Karpas-422 (cell line): ENCODE results near the gene CITED1. TPM values are rescaled to one million over a fixed set of nuclear protein-coding genes. Genes with fewer than 3 reads are reported as not detected.

Experiments used
- DNase-seq: peaks from one replicate; pipeline ENCODE4 v3.0.0-alpha.2; 2015
- H2AFZ ChIP-seq: fragments of 200-600 bp; sonication (generic); 2 replicates; pipeline ENCODE4 v1.6.1; 2014; ENCODE audit warnings: antibody characterized with exemption, low read length, mixed read lengths
- H3K27ac ChIP-seq: fragments of 200-600 bp; sonication (generic); 2 replicates; pipeline ENCODE4 v1.5.1; 2014; ENCODE audit warnings: mild to moderate bottlenecking, low read length, moderate library complexity
- H3K27me3 ChIP-seq: fragments of 200-600 bp; sonication (generic); 2 replicates; pipeline ENCODE4 v1.6.1; 2014; ENCODE audit warnings: low read length, mixed read lengths
- H3K36me3 ChIP-seq: fragments of 200-600 bp; sonication (generic); 2 replicates; pipeline ENCODE4 v1.6.1; 2014; ENCODE audit warnings: low read length, mixed read lengths; ENCODE audit not compliant: insufficient read depth
- H3K4me1 ChIP-seq: fragments of 200-600 bp; sonication (generic); 2 replicates; pipeline ENCODE4 v1.6.1; 2014; ENCODE audit warnings: mild to moderate bottlenecking, low read length, mixed read lengths
- H3K4me2 ChIP-seq: fragments of 200-600 bp; sonication (generic); 2 replicates; pipeline ENCODE4 v1.6.1; 2014; ENCODE audit warnings: low read length, low read depth, mild to moderate bottlenecking; ENCODE audit not compliant: poor library complexity, severe bottlenecking
- H3K4me3 ChIP-seq: fragments of 200-600 bp; sonication (generic); 2 replicates; pipeline ENCODE4 v1.5.1; 2014; ENCODE audit warnings: mild to moderate bottlenecking, antibody characterized with exemption, low read length, mixed read lengths
- H3K79me2 ChIP-seq: fragments of 200-600 bp; sonication (generic); 2 replicates; pipeline ENCODE4 v1.6.1; 2014; ENCODE audit warnings: mild to moderate bottlenecking, low read length, mixed read lengths
- H3K9ac ChIP-seq: fragments of 200-600 bp; sonication (generic); 2 replicates; pipeline ENCODE4 v1.6.0; 2014; ENCODE audit warnings: low read length
- H3K9me2 ChIP-seq: fragments of 200-600 bp; sonication (generic), shearing (Covaris generic); replicated peaks from 2 replicates; pipeline ENCODE4 v1.6.0; 2014; ENCODE audit warnings: mild to moderate bottlenecking, low read length, moderate library complexity; ENCODE audit not compliant: insufficient read depth
- H3K9me3 ChIP-seq: fragments of 300-700, 200-600 bp; sonication (generic); 2 replicates; pipeline ENCODE4 v1.6.1; 2014; ENCODE audit warnings: low read length, mixed read lengths
- H4K20me1 ChIP-seq: fragments of 200-600 bp; sonication (generic); 2 replicates; pipeline ENCODE4 v1.6.1; 2014; ENCODE audit warnings: mild to moderate bottlenecking, antibody characterized with exemption, low read length, low read depth; ENCODE audit not compliant: insufficient read depth
- total RNA-seq: library from RNA; depleted of rRNA; stranded (reverse); fragments of >200 nt; shearing (Covaris generic); gene quantifications from 2 replicates; pipeline ENCODE4 v1.2.3, GENCODE V29; 2014; ENCODE audit warnings: low replicate concordance; rRNA removed

CITED1 gene, protein sequence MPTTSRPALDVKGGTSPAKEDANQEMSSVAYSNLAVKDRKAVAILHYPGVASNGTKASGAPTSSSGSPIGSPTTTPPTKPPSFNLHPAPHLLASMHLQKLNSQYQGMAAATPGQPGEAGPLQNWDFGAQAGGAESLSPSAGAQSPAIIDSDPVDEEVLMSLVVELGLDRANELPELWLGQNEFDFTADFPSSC
- 0.26 TPM in 1 of 2 replicates, not detected in the other for total RNA-seq

DNA sequence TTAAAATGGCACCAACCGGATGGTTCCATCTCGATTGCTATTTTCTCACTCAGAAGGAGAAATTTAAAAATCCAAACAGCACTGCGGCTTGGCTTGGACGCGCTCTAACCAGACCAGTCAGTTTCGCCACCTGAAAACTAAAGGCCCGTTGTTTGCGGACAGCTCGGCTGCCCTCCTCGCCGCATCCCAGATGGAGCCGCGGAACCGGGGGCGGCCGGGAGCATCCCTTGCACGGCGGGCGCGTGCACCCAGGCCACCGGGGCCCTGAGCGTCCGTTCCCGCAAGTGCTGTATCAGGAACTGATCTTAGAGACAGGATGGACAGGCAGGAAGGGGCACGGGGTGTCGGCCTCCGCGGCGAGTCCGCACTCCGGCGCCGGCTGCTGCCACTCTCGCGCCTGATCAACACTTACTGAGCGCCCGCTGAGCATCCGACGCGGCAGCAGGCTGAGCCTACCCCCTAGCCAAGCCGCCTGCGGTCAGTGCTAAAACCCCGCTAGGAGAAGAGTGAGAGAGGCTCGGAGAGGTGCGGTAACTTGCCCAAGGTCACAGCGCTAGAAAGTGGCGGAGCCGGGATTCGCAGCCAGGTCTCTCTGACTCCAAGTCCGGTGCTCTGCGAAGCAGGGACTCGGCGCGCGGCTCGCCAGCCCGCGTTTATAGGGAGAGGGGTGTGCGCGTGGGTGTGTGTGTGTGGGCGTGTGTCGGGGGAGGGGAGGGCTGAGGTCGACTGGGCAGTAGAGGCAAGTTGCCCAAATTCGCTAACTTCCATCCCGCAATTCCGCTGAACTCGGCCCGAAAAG lies at the start of gene CITED1:
TSS of gene CITED1 (minus strand) at position 629 of the 799 bp plus-strand sequence. CDS start 3,045 bp downstream, outside the sequence.
- H3K36me3 ChIP-seq: no peaks in the 10 kb centered on the region
- no peak within 1 kb of the TSS for H3K9ac ChIP-seq
- no peaks in the 10 kb centered on the region for H3K4me1 ChIP-seq
- H3K4me2 ChIP-seq: no peak within 1 kb of the TSS
- no peaks in the 10 kb centered on the region for H3K27me3 ChIP-seq
- H3K9me3 ChIP-seq: no peaks in the 10 kb centered on the region
- no peaks in the 10 kb centered on the region for H3K79me2 ChIP-seq
- no peak within 1 kb of the TSS for H2AFZ ChIP-seq
- H3K27ac ChIP-seq: no peak within 1 kb of the TSS
- no peak within 1 kb of the TSS for H3K4me3 ChIP-seq
- DNase-seq: no peak
- H3K9me2 ChIP-seq: no peaks in the 10 kb centered on the region
- no peaks in the 10 kb centered on the region for H4K20me1 ChIP-seq

DNA sequence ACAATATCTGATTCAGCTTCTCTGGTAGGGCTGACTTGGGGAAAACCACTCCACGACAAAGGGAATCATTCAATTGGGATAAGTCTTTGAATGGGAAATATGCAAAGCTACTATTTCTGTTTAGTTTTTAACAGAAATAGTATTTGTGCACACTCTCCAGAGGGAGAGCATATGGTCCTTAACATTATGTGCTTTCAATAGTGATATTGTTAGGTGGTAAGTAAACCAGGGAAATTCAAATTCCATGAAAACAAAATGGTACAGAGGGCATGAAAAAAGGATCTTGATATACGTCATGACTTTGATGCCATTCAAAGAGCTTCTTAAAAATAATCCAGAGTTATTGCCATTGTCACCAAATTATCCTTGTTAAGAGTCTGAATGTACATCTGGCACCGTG lies 47.1 kb upstream of the CITED1 start:
- Histone ChIP-seq H3K9me2 (no peaks in the 10 kb centered on the region), H3K27me3 (no peaks in the 10 kb centered on the region), H3K36me3 (no peaks in the 10 kb centered on the region), H3K4me2 (no peak overlapping the region), H2AFZ (no peak overlapping the region), H3K9ac (no peak overlapping the region), H4K20me1 (no peaks in the 10 kb centered on the region), H3K27ac (no peak overlapping the region), H3K79me2 (no peaks in the 10 kb centered on the region), H3K9me3 (no peaks in the 10 kb centered on the region), H3K4me1 (no peaks in the 10 kb centered on the region), H3K4me3 (no peak overlapping the region)
- DNase-seq: no peak

DNA sequence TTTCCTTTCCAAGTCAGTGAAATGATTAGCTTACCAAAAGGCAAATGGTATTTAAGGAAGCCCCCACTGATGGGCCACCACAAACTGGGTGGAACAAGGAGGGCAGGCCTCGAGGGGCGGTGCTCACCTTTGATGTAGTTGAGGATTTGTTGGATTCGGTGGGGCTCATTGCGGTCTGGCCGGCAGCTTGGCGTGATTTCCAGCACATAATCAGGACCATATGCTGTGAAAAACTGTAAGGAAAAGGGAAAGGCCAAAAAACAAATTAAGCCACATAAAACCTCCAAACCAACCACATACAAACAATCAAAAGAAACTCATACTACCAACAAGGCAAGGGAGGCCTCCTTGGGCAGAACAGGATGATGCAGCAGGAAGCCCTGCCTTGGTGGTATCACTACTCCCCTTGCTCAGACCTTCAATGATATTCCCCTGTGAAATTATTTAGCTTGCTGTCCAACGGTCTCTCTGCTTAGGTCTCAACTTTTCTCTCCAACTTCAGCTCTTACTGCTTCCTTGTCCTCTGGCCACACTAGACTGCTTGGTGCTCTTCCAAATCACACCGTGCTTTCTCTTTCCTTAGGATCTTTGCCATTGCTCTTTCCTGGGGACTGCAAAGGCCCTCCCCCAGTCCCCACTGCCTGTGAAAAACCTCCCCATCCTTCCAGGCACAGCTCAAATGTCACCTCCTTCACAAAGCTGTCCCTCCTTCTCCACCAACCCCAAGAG lies 46.1 kb upstream of the CITED1 start:
- DNase-seq: no peak
- H3K4me3 ChIP-seq: no peak overlapping the region
- no peaks in the 10 kb centered on the region for H3K27me3 ChIP-seq
- H3K4me2 ChIP-seq: no peak overlapping the region
- H3K9ac ChIP-seq: no peak overlapping the region
- H3K36me3 ChIP-seq: no peaks in the 10 kb centered on the region
- H3K4me1 ChIP-seq: no peaks in the 10 kb centered on the region
- H3K79me2 ChIP-seq: no peaks in the 10 kb centered on the region
- no peak overlapping the region for H2AFZ ChIP-seq
- H3K9me2 ChIP-seq: no peaks in the 10 kb centered on the region
- no peaks in the 10 kb centered on the region for H4K20me1 ChIP-seq
- H3K27ac ChIP-seq: no peak overlapping the region
- H3K9me3 ChIP-seq: no peaks in the 10 kb centered on the region

DNA sequence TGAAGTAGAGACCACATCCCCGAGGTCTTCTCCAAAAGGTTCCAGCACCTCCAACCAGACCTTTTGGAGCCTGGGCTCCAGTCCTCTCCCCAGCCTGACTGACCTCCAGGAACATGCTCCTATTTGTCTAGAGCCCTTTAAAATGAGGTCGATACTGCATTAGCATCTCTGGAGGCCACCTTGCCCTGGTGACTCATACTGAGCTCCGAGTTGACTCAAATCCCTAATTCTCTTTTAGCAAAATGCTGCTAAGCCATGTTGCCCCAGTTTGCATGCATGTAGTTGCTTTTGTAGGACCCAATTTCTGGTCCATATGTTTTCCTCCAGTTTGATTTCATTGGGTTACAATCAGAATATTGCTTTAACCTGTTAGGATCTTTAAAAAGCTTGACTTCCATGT lies 43.5 kb upstream of the CITED1 start:
- no peaks in the 10 kb centered on the region for H4K20me1 ChIP-seq
- H3K4me3 ChIP-seq: no peak overlapping the region
- H3K36me3 ChIP-seq: no peaks in the 10 kb centered on the region
- DNase-seq: no peak
- H3K27me3 ChIP-seq: no peaks in the 10 kb centered on the region
- H3K27ac ChIP-seq: no peak overlapping the region
- H2AFZ ChIP-seq: no peak overlapping the region
- no peak overlapping the region for H3K9ac ChIP-seq
- no peaks in the 10 kb centered on the region for H3K9me2 ChIP-seq
- no peaks in the 10 kb centered on the region for H3K9me3 ChIP-seq
- H3K4me1 ChIP-seq: no peaks in the 10 kb centered on the region
- no peaks in the 10 kb centered on the region for H3K79me2 ChIP-seq
- H3K4me2 ChIP-seq: no peak overlapping the region

DNA sequence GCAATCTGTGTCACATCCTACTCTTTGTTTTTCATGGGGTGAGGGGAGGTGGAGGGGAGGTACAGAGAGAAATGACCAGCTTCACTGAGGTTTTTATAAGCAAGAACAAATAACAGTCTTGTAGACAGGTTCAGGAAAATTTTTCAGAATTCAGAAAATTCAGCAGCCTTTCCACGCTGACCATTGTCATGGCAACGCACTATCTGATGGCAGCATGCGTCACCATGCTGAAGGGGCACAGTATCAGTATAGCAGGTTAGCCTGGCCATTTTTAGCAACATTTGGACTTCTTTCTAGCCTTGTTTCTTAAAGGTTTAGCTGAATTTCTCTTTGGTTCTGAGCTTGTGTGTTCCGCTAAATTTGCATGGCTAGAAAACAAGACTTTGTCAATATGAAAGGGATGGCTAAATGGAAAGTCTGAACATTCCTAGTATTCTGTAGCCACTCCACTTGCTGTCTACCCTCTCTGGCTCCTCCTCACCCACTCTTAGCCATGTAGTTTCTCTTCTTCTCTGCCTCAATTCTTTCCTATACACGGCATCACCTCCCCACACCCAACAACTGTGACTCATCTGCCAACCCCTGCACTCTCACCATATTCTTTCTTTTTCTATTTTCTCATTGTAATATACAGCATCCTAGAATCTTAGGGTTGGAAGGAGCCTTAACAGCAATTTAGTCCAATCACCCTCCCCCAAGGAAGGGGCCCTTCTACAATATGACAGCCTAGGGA lies 42.7 kb upstream of the CITED1 start:
- Histone ChIP-seq H2AFZ (no peak overlapping the region), H3K4me3 (no peak overlapping the region), H3K4me2 (no peak overlapping the region), H3K9ac (no peak overlapping the region), H3K79me2 (no peaks in the 10 kb centered on the region), H3K9me2 (no peaks in the 10 kb centered on the region), H3K27ac (no peak overlapping the region), H3K9me3 (no peaks in the 10 kb centered on the region), H3K36me3 (no peaks in the 10 kb centered on the region), H3K27me3 (no peaks in the 10 kb centered on the region), H3K4me1 (no peaks in the 10 kb centered on the region), H4K20me1 (no peaks in the 10 kb centered on the region)
- DNase-seq: no peak

DNA sequence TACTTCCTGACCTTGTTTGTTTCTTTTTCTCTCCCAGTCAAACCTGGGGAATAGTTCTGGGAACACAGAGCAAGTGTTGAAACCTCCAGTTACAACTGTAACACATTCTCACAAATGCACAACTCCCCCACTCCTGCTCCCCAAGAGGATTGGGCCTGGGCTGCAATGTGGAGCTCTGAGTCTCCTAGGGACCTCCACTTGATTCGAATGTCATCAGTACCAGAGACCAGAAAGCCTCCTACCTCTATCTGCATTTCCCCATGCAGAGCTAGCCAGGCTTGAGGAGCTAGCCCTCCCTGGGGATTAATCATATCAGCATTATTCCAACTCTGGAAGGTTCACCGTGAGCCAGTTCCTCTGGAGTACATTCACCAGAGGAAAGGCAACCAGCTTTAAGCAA lies 41.7 kb upstream of the CITED1 start:
- Histone ChIP-seq H3K79me2 (no peaks in the 10 kb centered on the region), H3K36me3 (no peaks in the 10 kb centered on the region), H3K9me3 (no peaks in the 10 kb centered on the region), H3K9me2 (no peaks in the 10 kb centered on the region), H2AFZ (no peak overlapping the region), H4K20me1 (no peaks in the 10 kb centered on the region), H3K27ac (no peak overlapping the region), H3K9ac (no peak overlapping the region), H3K27me3 (no peaks in the 10 kb centered on the region), H3K4me3 (no peak overlapping the region), H3K4me2 (no peak overlapping the region), H3K4me1 (no peaks in the 10 kb centered on the region)
- no peak for DNase-seq

DNA sequence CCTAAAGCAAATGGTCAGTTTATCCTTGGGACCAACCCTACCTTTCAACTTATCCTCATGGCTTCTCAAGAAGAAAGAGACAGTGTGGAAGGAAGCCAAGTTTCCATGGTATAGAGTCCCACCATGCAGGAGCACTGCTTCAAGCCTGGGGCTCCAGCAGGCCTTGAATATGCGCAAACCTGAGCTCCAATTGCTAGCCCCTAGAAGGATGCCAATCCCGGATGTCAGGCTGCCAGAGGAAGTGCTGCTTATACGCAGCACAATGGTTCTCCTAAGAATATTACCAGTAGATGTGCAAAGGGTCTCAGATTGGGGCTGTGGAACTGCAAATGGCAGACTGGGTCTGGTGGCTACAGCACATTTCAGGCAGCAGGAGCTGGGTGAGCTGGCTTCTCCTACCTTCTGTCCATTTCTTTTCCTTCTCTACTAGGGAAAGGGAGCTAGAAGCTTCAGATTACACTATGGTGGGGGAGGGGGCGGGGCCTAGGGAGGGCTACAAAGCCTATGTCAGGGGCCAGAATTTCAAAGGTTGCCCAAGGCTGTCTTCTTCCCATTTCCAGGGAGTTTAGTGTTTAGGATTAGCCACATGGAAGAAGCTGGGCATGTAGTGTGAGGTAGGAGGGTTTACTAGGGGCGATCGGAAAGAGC lies 40.7 kb upstream of the CITED1 start:
- H3K4me3 ChIP-seq: no peak overlapping the region
- no peaks in the 10 kb centered on the region for H3K27me3 ChIP-seq
- H3K9ac ChIP-seq: no peak overlapping the region
- H3K9me2 ChIP-seq: no peaks in the 10 kb centered on the region
- H2AFZ ChIP-seq: no peak overlapping the region
- H3K79me2 ChIP-seq: no peaks in the 10 kb centered on the region
- no peak for DNase-seq
- no peak overlapping the region for H3K27ac ChIP-seq
- no peaks in the 10 kb centered on the region for H3K4me1 ChIP-seq
- no peak overlapping the region for H3K4me2 ChIP-seq
- no peaks in the 10 kb centered on the region for H3K9me3 ChIP-seq
- no peaks in the 10 kb centered on the region for H4K20me1 ChIP-seq
- no peaks in the 10 kb centered on the region for H3K36me3 ChIP-seq
